Uterus (tissue), 2 donors: ENCODE data around the gene E2F1.

Experiments used
- POLR2A ChIP-seq, 2 donors: fragments of 450-650 bp; IDR thresholded peaks; one replicate each; pipeline ENCODE4 v1.6.1; 2016; ENCODE audit warnings: antibody characterized with exemption in 2 of 2, mild to moderate bottlenecking in 1 of 2, moderate library complexity in 1 of 2
- TF ChIP-seq, protein P1 (sequence below), 4 experiments: fragments of 200-600 bp in 2 of 4; fragments of 450-650 bp in 2 of 4; sonication (generic) in 2 of 4; IDR thresholded peaks; one replicate each; pipeline ENCODE4 v1.5.1; 2016 to 2019; ENCODE audit warnings: antibody characterized with exemption in 4 of 4, mild to moderate bottlenecking in 2 of 4, moderate library complexity in 1 of 4

DNA sequence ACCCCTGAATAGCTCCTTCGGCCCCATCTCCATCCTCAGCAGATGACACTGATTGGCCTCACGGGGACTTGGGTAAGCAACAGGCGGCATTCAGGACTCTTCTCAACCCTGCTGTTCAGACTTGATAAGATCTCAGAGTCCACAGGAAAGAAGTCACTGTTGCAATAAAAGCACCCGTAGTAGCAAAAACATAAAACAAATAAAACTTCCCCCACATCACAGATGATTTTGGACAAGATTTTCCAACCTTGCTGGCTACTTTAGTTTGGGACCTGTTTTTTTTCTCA lies 41.2 kb downstream of the E2F1 start:
- TF ChIP-seq, protein P1, sequence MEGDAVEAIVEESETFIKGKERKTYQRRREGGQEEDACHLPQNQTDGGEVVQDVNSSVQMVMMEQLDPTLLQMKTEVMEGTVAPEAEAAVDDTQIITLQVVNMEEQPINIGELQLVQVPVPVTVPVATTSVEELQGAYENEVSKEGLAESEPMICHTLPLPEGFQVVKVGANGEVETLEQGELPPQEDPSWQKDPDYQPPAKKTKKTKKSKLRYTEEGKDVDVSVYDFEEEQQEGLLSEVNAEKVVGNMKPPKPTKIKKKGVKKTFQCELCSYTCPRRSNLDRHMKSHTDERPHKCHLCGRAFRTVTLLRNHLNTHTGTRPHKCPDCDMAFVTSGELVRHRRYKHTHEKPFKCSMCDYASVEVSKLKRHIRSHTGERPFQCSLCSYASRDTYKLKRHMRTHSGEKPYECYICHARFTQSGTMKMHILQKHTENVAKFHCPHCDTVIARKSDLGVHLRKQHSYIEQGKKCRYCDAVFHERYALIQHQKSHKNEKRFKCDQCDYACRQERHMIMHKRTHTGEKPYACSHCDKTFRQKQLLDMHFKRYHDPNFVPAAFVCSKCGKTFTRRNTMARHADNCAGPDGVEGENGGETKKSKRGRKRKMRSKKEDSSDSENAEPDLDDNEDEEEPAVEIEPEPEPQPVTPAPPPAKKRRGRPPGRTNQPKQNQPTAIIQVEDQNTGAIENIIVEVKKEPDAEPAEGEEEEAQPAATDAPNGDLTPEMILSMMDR (IDR thresholded peaks at IDR 0.05), result no peak
- TF ChIP-seq POLR2A (IDR thresholded peaks at IDR 0.05), result no peak
